ENCODE data around the gene NUP93.
"Not testable (repeated sequence)": the region's sequence is repeated elsewhere in the genome, so short reads cannot be mapped to it uniquely, and the experiment has no call there.

The NUP93 gene

GRCh38 chr16:56793492-56793891, 63.6 kb downstream of the NUP93 start:
- no peak for TF ChIP-seq ZNF529 (tag by site-specific recombination; IDR thresholded peaks at IDR 0.05; ENCODE audit: insufficient replicate concordance)
- no peak for TF ChIP-seq PBX3 (CRISPR knock-in tag; IDR thresholded peaks at IDR 0.05)
- TF ChIP-seq ZNF610 (tag by site-specific recombination; IDR thresholded peaks at IDR 0.05; ENCODE audit: borderline replicate concordance), result no peak
- TF ChIP-seq IKZF3 (tag by site-specific recombination; IDR thresholded peaks at IDR 0.05), result no peak
- no peak for TF ChIP-seq ZNF169 (tag by site-specific recombination; IDR thresholded peaks at IDR 0.05)
- no peak for TF ChIP-seq INSM2 (tag by site-specific recombination; IDR thresholded peaks at IDR 0.05)
- peak; percentile 44 for TF ChIP-seq ZNF654 (tag by site-specific recombination; IDR thresholded peaks at IDR 0.05; ENCODE audit: low read depth)
- peak; percentile 13; the same call in 1 of the 2 replicates for TF ChIP-seq PRDM10 (tag by site-specific recombination; IDR thresholded peaks at IDR 0.05)
- H3K36me3 ChIP-seq (ENCODE audit: control insufficient read depth in 2 of 2, insufficient read depth in 1 of 2, low read length in 2 of 2), result no peaks in the 10 kb centered on the region; a peak in 1 of 3 replicates
- H3K4me1 ChIP-seq (ENCODE audit: control insufficient read depth, insufficient read depth, low read length), result peaks cover 11% of the 10 kb centered on the region
- ChIA-PET POLR2A (no interaction called here), CTCF (interaction anchor here (0.6 to 3.1 kb wide), 36 partner anchors 8 to 375 kb away, joined by 3 to 17 read pairs (median 4); no protein-coding TSS in a partner anchor)
- H3K9me3 ChIP-seq (ENCODE audit: control insufficient read depth, insufficient read depth, low read depth, low read length), result no peaks in the 10 kb centered on the region
- H3K4me3 ChIP-seq (ENCODE audit: low read depth, low read length), result no peak overlapping the region
- no peak overlapping the region for H3K27ac ChIP-seq (ENCODE audit: extremely low read depth, low read depth, low read length)

- ChIA-PET CTCF (interaction anchor here (0.6 to 2.3 kb wide), 4 partner anchors 16 to 1962 kb away, joined by 3 to 9 read pairs (median 4); no protein-coding TSS in a partner anchor), POLR2A (no interaction called here)
- H3K4me1 ChIP-seq (ENCODE audit: control insufficient read depth, insufficient read depth, low read length), result peaks cover 11% of the 10 kb centered on the region
Observed at GRCh38 chr16:56795011-56795410, 65.1 kb downstream of the NUP93 start.

GRCh38 chr16:56797038-56797437, 67.1 kb downstream of the NUP93 start:
- CTCF ChIA-PET, result interaction anchor here (1.2 kb wide), 1 partner anchor 168 kb away, joined by 3 read pairs; no protein-coding TSS in a partner anchor
- POLR2A ChIA-PET; H3K4me1 ChIP-seq (ENCODE audit: control insufficient read depth, insufficient read depth, low read length); H3K27ac ChIP-seq (ENCODE audit: extremely low read depth, low read depth, low read length); H3K9me3 ChIP-seq (ENCODE audit: control insufficient read depth, insufficient read depth, low read depth, low read length); H3K36me3 ChIP-seq (ENCODE audit: control insufficient read depth in 2 of 2, insufficient read depth in 1 of 2, low read length in 2 of 2); H3K4me3 ChIP-seq (ENCODE audit: low read depth, low read length): not testable (repeated sequence)

More at GRCh38 chr16:56795011-56795410, 65.1 kb downstream of the NUP93 start:
- Histone ChIP-seq H3K9me3 (ENCODE audit: control insufficient read depth, insufficient read depth, low read depth, low read length) (no peaks in the 10 kb centered on the region), H3K4me3 (ENCODE audit: low read depth, low read length) (no peak overlapping the region), H3K27ac (ENCODE audit: extremely low read depth, low read depth, low read length) (no peak overlapping the region), H3K36me3 (ENCODE audit: control insufficient read depth in 2 of 2, insufficient read depth in 1 of 2, low read length in 2 of 2) (no peaks in the 10 kb centered on the region; a peak in 1 of 3 replicates)
- TF ChIP-seq ZNF311 (tag by site-specific recombination; IDR thresholded peaks at IDR 0.05; ENCODE audit: borderline replicate concordance) (no peak), SP3 (tag by site-specific recombination; IDR thresholded peaks at IDR 0.05) (no peak), ZNF350 (tag by site-specific recombination; IDR thresholded peaks at IDR 0.05) (no peak), ZNF433 (tag by site-specific recombination; IDR thresholded peaks at IDR 0.05; ENCODE audit: low read depth) (no peak), ZNF513 (tag by site-specific recombination; IDR thresholded peaks at IDR 0.05) (no peak), ZSCAN23 (tag by site-specific recombination; IDR thresholded peaks at IDR 0.05) (no peak), REPIN1 (tag by site-specific recombination; IDR thresholded peaks at IDR 0.05; ENCODE audit: low read depth) (no peak), ZSCAN30 (tag by site-specific recombination; IDR thresholded peaks at IDR 0.05) (no peak), OSR2 (tag by site-specific recombination; IDR thresholded peaks at IDR 0.05) (no peak), ZNF211 (tag by site-specific recombination; IDR thresholded peaks at IDR 0.05; ENCODE audit: low read depth) (no peak), ZNF175 (tag by site-specific recombination; IDR thresholded peaks at IDR 0.05) (no peak), PRDM1 (tag by site-specific recombination; IDR thresholded peaks at IDR 0.05) (no peak)

All from HEK293 (cell line).